Memory B cell (primary cell): Measurements from ENCODE around the gene FUT4.

Source experiments
- ATAC-seq: fragments of 150-1000 bp; cut with Tn5 transposase; 2 replicates; pipeline ENCODE4 v1.10.0; 2021; ENCODE audit warnings: low read depth, mild to moderate bottlenecking, moderate library complexity
- DNase-seq, 2 donors: peaks; one replicate each; pipeline ENCODE4 v3.0.0; 2022; ENCODE audit warnings: low spot score in 2 of 2
- H3K27ac Mint-ChIP-seq: one replicate; pipeline ENCODE4 v1.8.0; 2022; ENCODE audit warnings: mild to moderate bottlenecking, moderate library complexity, mixed read lengths
- H3K27me3 Mint-ChIP-seq: one replicate; pipeline ENCODE4 v1.8.0; 2022; ENCODE audit warnings: mixed read lengths
- H3K36me3 Mint-ChIP-seq: one replicate; pipeline ENCODE4 v1.8.0; 2022; ENCODE audit warnings: mild to moderate bottlenecking, mixed read lengths
- H3K4me1 Mint-ChIP-seq: one replicate; pipeline ENCODE4 v1.8.0; 2022; ENCODE audit warnings: mixed read lengths
- H3K4me3 Mint-ChIP-seq: one replicate; pipeline ENCODE4 v1.8.0; 2022; ENCODE audit warnings: mild to moderate bottlenecking, moderate library complexity, mixed read lengths
- H3K9me3 Mint-ChIP-seq: one replicate; pipeline ENCODE4 v1.8.0; 2022; ENCODE audit warnings: mixed read lengths

Gene FUT4

DNA sequence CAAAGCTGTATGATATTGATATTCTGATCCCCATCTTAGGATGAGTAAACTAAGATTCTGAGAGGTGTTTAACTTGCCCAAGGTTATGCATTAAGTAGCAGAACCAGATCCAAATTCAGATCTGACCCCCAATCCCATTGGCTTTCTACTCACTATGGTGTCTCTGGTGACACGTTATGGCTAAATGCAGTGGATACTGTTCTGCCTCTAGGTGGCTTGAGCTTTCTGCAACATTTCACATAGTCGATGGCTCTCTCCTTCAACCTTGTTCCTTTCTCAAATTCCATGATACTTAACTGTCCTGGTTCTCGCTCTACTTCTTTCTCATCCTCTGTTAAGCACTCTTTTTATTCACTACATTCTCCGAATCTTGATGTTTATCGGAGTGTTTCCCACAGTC is 22.0 kb upstream of the FUT4 start:
- H3K9me3 Mint-ChIP-seq = no peaks in the 10 kb centered on the region

GRCh38 chr11:94524341-94524740 is 19.4 kb upstream of the FUT4 start:
- DNase-seq (no peak), ATAC-seq (no peak)
- no peaks in the 10 kb centered on the region for H3K36me3 Mint-ChIP-seq
- no peak overlapping the region for H3K27ac Mint-ChIP-seq
- peaks cover 2% of the 10 kb centered on the region for H3K27me3 Mint-ChIP-seq
- no peak overlapping the region for H3K4me3 Mint-ChIP-seq
- no peaks in the 10 kb centered on the region for H3K9me3 Mint-ChIP-seq
- no peaks in the 10 kb centered on the region for H3K4me1 Mint-ChIP-seq

More for the DNA sequence above, 22.0 kb upstream of the FUT4 start:
- no peaks in the 10 kb centered on the region for H3K4me1 Mint-ChIP-seq
- ATAC-seq = peak; percentile 43
- DNase-seq = no peak
- H3K27me3 Mint-ChIP-seq = no peaks in the 10 kb centered on the region
- no peaks in the 10 kb centered on the region for H3K36me3 Mint-ChIP-seq
- no peak overlapping the region for H3K27ac Mint-ChIP-seq
- no peak overlapping the region for H3K4me3 Mint-ChIP-seq

- Mint-ChIP-seq H3K27me3 (peaks cover 4% of the 10 kb centered on the region), H3K9me3 (no peaks in the 10 kb centered on the region), H3K4me1 (no peaks in the 10 kb centered on the region), H3K27ac (no peak overlapping the region), H3K4me3 (no peak overlapping the region), H3K36me3 (no peaks in the 10 kb centered on the region)
- no peak for ATAC-seq
- DNase-seq = no peak
These were observed 18.0 kb upstream of the FUT4 start for GRCh38 chr11:94525546-94526324.

DNA sequence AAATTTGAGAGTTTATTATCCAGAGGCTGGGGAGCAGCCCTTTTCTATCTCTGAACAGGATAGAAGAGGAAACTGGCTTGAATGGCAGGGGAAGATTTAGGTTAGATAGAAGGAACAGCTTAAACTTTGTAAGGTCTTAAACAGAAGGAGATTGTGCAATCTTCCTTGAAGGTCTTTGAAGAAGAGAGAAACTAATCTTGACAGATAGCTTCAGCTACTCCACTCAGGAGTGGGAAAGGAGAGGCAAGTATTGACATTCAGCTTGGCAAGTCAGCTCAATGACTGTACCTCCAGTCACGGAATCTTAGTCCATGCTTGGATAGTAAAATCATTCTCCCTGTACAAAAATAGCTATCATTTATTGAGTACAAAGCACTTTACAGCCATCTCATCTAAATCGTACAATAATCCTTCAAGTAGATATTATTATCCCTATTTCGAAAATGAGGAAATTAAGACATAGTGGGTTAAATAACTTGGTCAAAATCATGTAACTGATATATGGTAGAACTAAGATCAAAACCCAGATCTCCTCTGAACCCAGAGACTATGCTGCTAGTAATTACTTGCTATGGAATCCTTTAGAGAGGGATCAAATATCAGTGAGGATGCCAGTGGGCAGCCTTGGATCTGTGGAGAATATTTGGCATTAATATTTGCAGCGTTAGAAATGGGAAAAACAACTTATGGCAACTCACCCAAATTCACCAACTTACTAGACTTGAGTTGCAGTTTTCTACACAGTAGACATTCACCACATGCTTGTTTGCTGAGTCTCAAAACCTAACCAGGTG is 16.9 kb upstream of the FUT4 start:
- Mint-ChIP-seq H3K4me1 (no peaks in the 10 kb centered on the region), H3K4me3 (no peak overlapping the region), H3K27ac (no peak overlapping the region), H3K9me3 (no peaks in the 10 kb centered on the region), H3K36me3 (no peaks in the 10 kb centered on the region), H3K27me3 (peaks cover 4% of the 10 kb centered on the region)
- DNase-seq (no peak), ATAC-seq (no peak)

- Mint-ChIP-seq H3K27me3 (peaks cover 4% of the 10 kb centered on the region), H3K36me3 (no peaks in the 10 kb centered on the region), H3K9me3 (no peaks in the 10 kb centered on the region), H3K4me1 (no peaks in the 10 kb centered on the region), H3K27ac (no peak overlapping the region), H3K4me3 (no peak overlapping the region)
- DNase-seq (no peak), ATAC-seq (no peak)
These were observed 15.2 kb upstream of the FUT4 start for GRCh38 chr11:94528551-94528950.

DNA sequence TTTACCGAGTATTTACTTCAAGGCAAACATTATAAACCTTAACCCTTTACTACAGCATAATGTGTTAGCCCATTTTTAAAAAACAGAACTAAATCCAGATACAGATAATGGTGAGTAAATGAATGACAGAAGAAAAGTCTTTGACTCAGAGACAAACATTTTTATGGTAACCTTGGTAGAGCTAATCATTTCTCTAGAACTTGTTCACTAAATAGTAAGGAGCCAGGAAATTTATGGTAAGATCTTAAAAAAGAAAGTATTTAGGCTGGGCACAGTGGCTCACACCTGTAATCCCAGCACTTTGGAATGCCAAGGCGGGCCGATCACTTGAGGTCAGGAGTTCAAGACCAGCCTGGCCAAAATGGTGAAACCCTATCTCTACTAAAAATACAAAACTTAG is 11.5 kb upstream of the FUT4 start:
- Mint-ChIP-seq H3K27ac (no peak overlapping the region), H3K4me1 (no peaks in the 10 kb centered on the region), H3K9me3 (no peaks in the 10 kb centered on the region), H3K27me3 (peaks cover 14% of the 10 kb centered on the region), H3K36me3 (no peaks in the 10 kb centered on the region), H3K4me3 (no peak overlapping the region)
- no peak for ATAC-seq
- DNase-seq = no peak

DNA sequence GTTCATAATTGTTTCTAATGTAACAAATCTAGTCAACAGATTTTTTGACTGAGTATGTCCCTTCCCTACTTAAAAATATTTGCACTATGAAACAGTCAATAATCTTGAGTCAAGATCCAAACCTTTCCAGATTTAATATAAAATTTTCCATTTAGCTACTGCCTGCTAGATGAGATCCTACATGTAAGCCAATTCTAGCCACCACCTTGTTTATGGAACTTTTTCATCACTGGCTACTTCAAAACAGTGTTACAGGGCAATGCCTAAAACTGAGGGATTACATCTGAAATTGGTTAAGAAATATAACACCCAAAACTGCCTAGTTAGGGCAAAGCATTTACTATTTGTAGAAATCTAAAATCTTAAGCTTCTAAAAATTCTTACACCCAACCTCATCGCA is 10.5 kb upstream of the FUT4 start:
- Mint-ChIP-seq H3K36me3 (no peaks in the 10 kb centered on the region), H3K27ac (no peak overlapping the region), H3K27me3 (peaks cover 13% of the 10 kb centered on the region), H3K9me3 (no peaks in the 10 kb centered on the region), H3K4me1 (no peaks in the 10 kb centered on the region), H3K4me3 (no peak overlapping the region)
- no peak for DNase-seq
- no peak for ATAC-seq

DNA sequence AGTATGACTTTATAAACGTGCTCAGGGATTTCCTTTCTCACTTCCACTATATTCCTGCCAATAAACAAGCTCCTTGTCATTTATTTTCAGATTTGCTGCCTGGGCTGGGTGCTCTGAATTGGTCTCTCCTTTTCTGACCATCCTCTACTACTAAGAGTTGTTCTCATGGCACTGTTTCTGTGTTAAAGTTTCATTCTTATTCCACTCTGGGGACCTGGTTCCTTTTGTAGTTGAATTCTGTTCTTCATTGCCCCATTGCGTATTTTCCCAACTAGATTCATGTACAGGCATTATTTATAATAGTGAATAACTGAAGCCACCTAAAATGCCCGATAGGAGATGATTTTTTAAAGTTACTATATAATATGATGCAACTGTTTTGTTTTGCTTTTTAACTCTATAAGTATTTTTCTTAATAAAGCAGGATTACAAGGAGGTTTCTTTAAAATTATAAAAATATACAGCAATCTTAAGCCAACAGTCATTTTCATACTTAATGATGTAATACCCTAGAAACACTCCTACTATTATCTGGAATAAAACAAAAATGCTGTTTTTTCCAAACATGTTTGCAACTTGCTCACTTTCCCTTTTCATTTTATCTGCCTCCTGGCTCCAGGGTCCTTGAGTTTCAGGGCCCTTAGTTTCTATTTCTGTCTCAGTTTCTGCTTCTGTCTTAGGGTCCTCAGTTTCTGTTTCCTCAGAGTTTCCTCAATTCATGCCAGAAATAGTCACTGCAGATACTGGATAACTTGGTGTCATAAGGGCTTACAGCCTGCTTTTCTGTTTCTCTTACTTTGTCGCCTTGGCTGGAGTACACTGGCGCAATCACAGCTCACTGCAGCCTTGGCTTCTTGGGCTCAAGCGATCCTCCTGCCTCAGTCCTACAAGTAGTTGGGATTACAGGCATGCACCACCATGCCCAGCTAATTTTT is 9.8 kb upstream of the FUT4 start:
- Mint-ChIP-seq H3K27me3 (peaks cover 14% of the 10 kb centered on the region), H3K9me3 (no peaks in the 10 kb centered on the region), H3K4me1 (no peaks in the 10 kb centered on the region), H3K36me3 (no peaks in the 10 kb centered on the region), H3K27ac (no peak overlapping the region), H3K4me3 (no peak overlapping the region)
- DNase-seq (no peak), ATAC-seq (no peak)

- ATAC-seq (no peak), DNase-seq (no peak)
- Mint-ChIP-seq H3K27ac (no peak overlapping the region), H3K4me1 (no peaks in the 10 kb centered on the region), H3K27me3 (peaks cover 12% of the 10 kb centered on the region), H3K4me3 (no peak overlapping the region), H3K9me3 (no peaks in the 10 kb centered on the region), H3K36me3 (no peaks in the 10 kb centered on the region)
These were observed 7.3 kb upstream of the FUT4 start for GRCh38 chr11:94536386-94536785.

DNA sequence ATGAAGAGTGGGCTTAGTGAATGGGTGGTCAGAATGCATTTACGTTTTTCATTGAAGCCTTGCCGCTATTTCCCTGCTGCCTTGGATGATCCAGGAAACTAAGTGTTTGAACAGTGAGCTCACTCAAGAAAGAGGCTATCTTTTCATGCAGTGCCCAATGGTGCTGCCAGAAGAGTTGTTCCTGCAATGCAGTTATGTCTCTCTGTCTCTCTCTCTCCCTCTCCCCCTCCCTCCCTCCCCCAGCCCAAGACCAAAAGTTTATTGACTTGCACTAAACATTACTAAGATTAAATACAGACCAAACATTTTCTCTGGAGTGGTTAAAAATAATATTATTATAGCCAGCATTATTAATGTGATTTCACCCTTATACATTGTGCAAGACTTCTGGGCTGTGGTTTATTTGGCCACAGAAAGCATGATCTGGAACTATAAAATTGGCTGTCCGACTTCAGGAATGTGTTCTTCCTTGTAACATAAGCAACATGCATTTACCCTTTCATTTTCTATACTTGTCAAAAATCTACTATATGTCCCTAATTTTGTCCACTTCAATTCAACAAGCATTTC is 6.6 kb upstream of the FUT4 start:
- ATAC-seq (no peak), DNase-seq (no peak)
- no peaks in the 10 kb centered on the region for H3K36me3 Mint-ChIP-seq
- no peaks in the 10 kb centered on the region for H3K9me3 Mint-ChIP-seq
- H3K4me3 Mint-ChIP-seq = no peak overlapping the region
- no peak overlapping the region for H3K27ac Mint-ChIP-seq
- peaks cover 13% of the 10 kb centered on the region for H3K27me3 Mint-ChIP-seq
- H3K4me1 Mint-ChIP-seq = no peaks in the 10 kb centered on the region

GRCh38 chr11:94539420-94539819 is 4.3 kb upstream of the FUT4 start:
- no peaks in the 10 kb centered on the region for H3K9me3 Mint-ChIP-seq
- H3K36me3 Mint-ChIP-seq = peaks cover 2% of the 10 kb centered on the region
- ATAC-seq = no peak
- H3K27ac Mint-ChIP-seq = no peak overlapping the region
- no peak overlapping the region for H3K4me3 Mint-ChIP-seq
- no peak for DNase-seq
- peaks cover 7% of the 10 kb centered on the region for H3K4me1 Mint-ChIP-seq
- peaks cover 8% of the 10 kb centered on the region for H3K27me3 Mint-ChIP-seq

GRCh38 chr11:94544646-94545263 is 1.0 kb downstream of the FUT4 start:
- DNase-seq (no peak), ATAC-seq (peak; percentile 2)
- no peak overlapping the region for H3K27ac Mint-ChIP-seq
- peaks cover 2% of the 10 kb centered on the region for H3K36me3 Mint-ChIP-seq
- H3K27me3 Mint-ChIP-seq = peaks cover 2% of the 10 kb centered on the region
- peaks cover 14% of the 10 kb centered on the region for H3K4me1 Mint-ChIP-seq
- no peaks in the 10 kb centered on the region for H3K9me3 Mint-ChIP-seq
- peak overlapping the region; percentile 94 for H3K4me3 Mint-ChIP-seq
